Esophagus mucosa (tissue), 1 donor: Measurements from ENCODE around the gene CDKN1A. TPM values are rescaled to one million over a fixed set of nuclear protein-coding genes. Genes with fewer than 3 reads are reported as not detected.
"Not testable (repeated sequence)": the region's sequence is repeated elsewhere in the genome, so short reads cannot be mapped to it uniquely, and the experiment has no call there.

Experiments used
- ATAC-seq: fragments of 200-7000 bp; cut with Tn5 transposase; one replicate; pipeline ENCODE4 v1.9.1; 2020
- total RNA-seq: library from RNA; stranded (reverse); gene quantifications from one replicate; pipeline ENCODE4 v1.2.4, GENCODE V29; 2023
- donor health status: DM: yes; HTN: yes; CAD: no.

Gene CDKN1A
- total RNA-seq, 1 donor from 2014 or later = 145 TPM

- no peak for ATAC-seq
Observed at GRCh38 chr6:36698196-36698595, 19.7 kb downstream of the CDKN1A start.

DNA sequence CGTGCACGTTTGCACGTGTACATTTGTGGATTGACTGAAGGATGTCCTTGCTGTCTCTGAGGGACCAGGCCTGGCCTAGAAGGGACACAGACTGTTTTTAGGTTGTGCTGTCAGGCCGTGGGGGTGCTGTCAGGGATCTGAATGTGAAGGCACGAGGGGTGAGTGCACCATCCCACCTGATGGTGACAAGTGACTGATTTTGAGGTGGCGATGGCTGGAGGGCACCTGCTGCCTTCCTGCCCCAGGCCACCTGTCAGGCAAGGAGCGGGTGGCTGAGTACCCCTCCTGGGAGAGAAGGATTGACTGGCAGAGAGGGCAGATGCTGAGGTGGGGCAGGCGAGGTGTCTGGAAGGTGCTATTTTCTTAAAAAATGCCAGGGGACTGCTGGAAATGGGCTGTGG is 20.4 kb downstream of the CDKN1A start:
- ATAC-seq = no peak

- ATAC-seq = no peak
Observed at GRCh38 chr6:36699348-36699747, 20.8 kb downstream of the CDKN1A start.

DNA sequence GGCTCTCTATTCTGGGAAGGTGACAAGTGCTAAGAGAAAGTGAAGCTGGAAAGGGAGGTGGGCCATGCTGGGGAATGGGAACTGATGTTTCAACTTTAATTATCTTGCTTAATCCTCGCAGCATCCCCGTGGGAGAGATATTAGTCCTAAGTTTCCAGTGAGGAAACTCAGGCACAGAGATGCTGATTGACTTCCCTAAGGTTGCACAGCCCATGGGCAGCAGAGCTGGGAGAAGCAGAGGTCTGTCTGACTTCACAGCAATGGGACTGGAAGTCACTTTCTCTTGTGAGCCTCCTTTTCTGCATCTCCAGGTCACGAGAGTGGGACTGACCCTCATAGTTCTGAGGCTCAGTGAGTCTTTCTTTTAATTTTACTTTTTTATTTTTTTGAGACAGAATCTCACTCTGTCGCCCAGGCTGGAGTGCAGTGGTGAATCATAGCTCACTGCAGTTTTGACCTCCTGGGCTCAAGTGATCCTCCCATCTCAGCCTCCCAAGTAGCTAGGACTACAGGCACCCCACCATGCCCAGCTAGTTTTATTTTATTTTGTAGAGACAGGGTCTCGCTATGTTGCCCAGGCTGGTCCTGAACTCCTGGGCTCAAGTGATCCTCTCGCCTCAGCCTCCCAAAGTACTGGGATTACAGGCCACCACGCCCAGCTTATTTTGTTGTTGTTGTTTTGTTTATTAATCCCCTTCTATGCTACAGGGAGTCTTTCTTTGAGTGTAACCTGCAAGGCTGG is 21.7 kb downstream of the CDKN1A start:
- ATAC-seq = no peak

- no peak for ATAC-seq
Observed at GRCh38 chr6:36700831-36701230, 22.3 kb downstream of the CDKN1A start.

- ATAC-seq = peak; percentile 68
Observed at GRCh38 chr6:36701401-36701991, 23.0 kb downstream of the CDKN1A start.

- no peak for ATAC-seq
Observed at GRCh38 chr6:36702656-36703055, 24.1 kb downstream of the CDKN1A start.

- ATAC-seq = no peak
Observed at GRCh38 chr6:36703081-36703606, 24.6 kb downstream of the CDKN1A start.

GRCh38 chr6:36703982-36704381 is 25.5 kb downstream of the CDKN1A start:
- no peak for ATAC-seq

DNA sequence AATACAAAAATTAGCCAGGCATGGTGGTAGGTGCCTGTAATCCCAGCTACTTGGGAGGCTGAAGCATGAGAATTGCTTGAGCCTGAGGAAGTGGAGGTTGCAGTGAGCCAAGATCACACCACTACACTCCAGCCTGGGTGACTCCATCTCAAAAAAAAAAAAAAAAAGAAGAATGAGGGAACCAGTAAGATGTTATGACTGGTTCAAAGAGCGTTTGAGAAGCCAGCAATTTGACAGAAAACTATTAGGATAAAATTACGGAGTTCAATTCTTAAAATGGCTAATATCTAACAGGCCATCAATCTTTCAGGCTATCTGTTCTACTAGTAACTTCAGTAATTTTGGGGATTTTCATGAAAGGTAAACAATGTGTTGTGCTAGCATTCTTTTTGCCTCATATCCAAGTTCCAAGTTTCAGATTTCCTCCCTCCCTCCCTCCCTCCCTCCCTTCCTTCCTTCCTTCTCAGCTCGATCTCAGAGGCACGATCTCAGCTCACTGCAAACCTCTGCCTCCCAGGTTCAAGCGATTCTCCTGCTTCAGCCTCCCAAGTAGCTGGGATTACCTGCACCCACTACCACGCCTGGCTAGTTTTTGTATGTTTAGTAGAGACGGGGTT is 26.6 kb downstream of the CDKN1A start:
- ATAC-seq = not testable (repeated sequence)

- no peak for ATAC-seq
Observed at GRCh38 chr6:36706339-36706738, 27.8 kb downstream of the CDKN1A start.

DNA sequence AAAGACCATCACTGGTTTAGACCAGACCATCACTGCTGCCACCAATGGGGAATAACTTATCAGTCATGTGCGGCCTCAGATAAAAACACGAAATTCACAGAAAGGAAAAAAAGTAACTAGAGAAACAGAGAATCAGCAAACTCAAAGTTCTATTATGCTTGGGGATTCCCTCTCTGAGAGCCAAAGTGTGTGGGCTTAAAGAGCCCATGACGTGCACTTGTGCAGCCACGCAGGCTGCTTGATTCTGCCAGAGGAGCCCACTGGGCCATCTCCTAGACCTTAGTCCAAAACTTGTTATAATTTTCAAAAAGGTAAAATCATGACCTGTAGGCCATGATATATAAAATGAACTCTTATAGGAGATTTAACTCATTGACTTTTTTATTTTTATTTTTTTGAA is 34.3 kb downstream of the CDKN1A start:
- ATAC-seq = no peak

DNA sequence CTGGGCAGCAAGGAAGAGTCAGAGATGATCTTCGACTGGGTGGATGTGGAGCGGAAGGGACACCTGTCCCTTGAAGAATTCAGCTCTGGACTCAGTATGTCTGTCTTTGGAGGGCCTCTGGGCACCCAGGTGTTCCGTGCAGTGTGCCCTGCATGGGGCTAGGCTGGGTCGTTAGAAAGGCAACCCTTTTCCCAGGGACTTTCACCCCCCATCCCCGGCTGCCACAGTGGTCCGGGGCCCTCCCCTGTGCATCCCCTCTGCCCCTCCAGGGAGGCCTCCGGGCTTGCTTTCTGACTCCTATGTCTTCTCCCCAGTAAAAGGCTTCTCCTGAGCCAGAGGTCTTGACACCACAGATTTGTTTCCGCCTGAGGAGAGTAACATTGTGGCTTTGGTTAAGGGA is 35.3 kb downstream of the CDKN1A start:
- no peak for ATAC-seq

GRCh38 chr6:36714511-36714910 is 36.0 kb downstream of the CDKN1A start:
- no peak for ATAC-seq

- no peak for ATAC-seq
Observed at GRCh38 chr6:36715469-36715868, 37.0 kb downstream of the CDKN1A start.

GRCh38 chr6:36716476-36717093 is 38.1 kb downstream of the CDKN1A start:
- ATAC-seq = peak; percentile 92

GRCh38 chr6:36717231-36717825 is 38.8 kb downstream of the CDKN1A start:
- no peak for ATAC-seq

- ATAC-seq = peak; percentile 11
Observed at GRCh38 chr6:36717871-36718540, 39.5 kb downstream of the CDKN1A start.

- ATAC-seq = no peak
Observed at GRCh38 chr6:36718560-36718959, 40.0 kb downstream of the CDKN1A start.

- ATAC-seq = no peak
Observed at GRCh38 chr6:36719126-36719525, 40.6 kb downstream of the CDKN1A start.

GRCh38 chr6:36720251-36721141 is 42.0 kb downstream of the CDKN1A start:
- no peak for ATAC-seq
